ENCODE measurements around the gene TRAF5.

DNA sequence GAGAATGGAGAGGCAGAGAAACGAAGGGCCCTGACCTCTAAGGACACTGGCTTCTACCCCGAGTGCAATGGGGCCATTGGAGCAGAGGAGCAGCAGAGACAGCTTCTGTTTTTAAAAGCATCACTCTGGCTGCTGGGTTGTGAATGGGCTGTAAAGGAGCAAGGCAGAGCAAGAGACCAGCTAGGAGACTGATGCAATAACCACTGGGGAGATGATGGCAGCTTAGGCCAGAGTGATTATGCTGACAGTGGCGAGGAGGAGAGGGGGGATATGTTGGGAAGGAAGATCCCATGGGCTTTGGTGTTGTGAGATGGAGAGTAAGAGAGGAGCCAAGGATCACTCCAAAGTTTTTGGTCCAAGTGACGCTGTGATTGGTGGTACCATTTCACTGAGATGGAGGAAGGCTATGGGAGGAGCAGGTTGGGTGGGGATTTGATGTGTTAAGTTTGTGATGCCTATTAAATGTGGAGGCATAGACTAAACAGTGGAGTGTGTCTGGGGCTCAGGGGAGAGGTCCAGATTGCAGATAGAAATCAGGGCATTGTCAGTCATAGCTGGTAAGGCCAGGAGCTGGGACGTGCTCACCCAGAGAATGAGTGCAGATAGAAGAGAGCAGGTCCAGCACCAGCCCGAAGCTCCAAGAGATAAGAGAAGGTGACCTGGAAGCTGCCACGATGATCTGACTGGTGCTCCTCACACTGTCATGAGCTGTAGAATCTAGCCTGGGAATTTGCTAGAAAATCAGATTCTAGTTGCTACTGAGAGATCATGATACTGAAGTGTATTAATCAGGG lies 11.0 kb downstream of the TRAF5 start:
- TF ChIP-seq, protein P1, sequence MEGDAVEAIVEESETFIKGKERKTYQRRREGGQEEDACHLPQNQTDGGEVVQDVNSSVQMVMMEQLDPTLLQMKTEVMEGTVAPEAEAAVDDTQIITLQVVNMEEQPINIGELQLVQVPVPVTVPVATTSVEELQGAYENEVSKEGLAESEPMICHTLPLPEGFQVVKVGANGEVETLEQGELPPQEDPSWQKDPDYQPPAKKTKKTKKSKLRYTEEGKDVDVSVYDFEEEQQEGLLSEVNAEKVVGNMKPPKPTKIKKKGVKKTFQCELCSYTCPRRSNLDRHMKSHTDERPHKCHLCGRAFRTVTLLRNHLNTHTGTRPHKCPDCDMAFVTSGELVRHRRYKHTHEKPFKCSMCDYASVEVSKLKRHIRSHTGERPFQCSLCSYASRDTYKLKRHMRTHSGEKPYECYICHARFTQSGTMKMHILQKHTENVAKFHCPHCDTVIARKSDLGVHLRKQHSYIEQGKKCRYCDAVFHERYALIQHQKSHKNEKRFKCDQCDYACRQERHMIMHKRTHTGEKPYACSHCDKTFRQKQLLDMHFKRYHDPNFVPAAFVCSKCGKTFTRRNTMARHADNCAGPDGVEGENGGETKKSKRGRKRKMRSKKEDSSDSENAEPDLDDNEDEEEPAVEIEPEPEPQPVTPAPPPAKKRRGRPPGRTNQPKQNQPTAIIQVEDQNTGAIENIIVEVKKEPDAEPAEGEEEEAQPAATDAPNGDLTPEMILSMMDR (IDR thresholded peaks at IDR 0.05) = no peak
- TF ChIP-seq POLR2A (IDR thresholded peaks at IDR 0.05) = no peak
